HEK293T (cell line): Measurements from ENCODE around the gene INPP5D.

Source experiments
- CTBP1 ChIP-seq: fragments of 450-650 bp; IDR thresholded peaks from 2 replicates; pipeline ENCODE4 v1.6.1; 2016; ENCODE audit warnings: borderline replicate concordance
- FOXK2 ChIP-seq: fragments of 450-650 bp; IDR thresholded peaks from 2 replicates; pipeline ENCODE4 v1.6.1; 2016; ENCODE audit warnings: mild to moderate bottlenecking
- FOXM1 ChIP-seq: fragments of 450-650 bp; IDR thresholded peaks from 2 replicates; pipeline ENCODE4 v1.6.1; 2017; ENCODE audit warnings: mild to moderate bottlenecking, borderline replicate concordance
- SP1 ChIP-seq: fragments of 450-650 bp; IDR thresholded peaks from 2 replicates; pipeline ENCODE4 v1.6.1; 2017
- TARDBP ChIP-seq: fragments of 450-650 bp; IDR thresholded peaks from 2 replicates; pipeline ENCODE4 v1.6.1; 2016

DNA sequence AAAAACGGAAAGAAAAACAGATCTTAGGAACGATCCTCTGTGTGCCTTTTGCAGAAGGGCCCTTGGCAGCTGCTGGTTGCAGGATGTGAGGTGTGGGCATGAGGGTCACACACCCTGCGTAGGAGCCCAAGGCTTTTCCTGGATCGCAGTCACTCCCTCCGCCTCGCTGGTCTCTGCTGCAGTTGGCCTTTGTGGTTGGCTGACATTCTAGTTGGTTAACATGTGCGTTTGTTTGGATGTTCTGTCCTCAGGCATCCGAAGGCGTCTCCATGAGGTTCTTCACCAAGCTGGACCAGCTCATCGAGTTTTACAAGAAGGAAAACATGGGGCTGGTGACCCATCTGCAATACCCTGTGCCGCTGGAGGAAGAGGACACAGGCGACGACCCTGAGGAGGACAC, 61.7 kb downstream of the INPP5D start:
- no peak for TF ChIP-seq TARDBP
- TF ChIP-seq FOXK2 = no peak
- TF ChIP-seq SP1 = no peak
- no peak for TF ChIP-seq FOXM1
- no peak for TF ChIP-seq CTBP1
